H1 (cell line): ENCODE results near the gene CABLES2. TPM values are rescaled to one million over a fixed set of nuclear protein-coding genes. Genes with fewer than 3 reads are reported as not detected.

Experiments
- CTCF ChIA-PET: fragments of 300-600 bp; sonication (Branson Sonifier 250); formaldehyde crosslinking; loops from one replicate; lab custom pipeline; 2021; ENCODE audit not compliant: partially characterized antibody; lab: Charles Lee
- POLR2A ChIA-PET: fragments of 300-600 bp; sonication (Branson Sonifier 250); formaldehyde crosslinking; loops from one replicate; lab custom pipeline; 2021; ENCODE audit warnings: inconsistent platforms; ENCODE audit not compliant: partially characterized antibody; lab: Charles Lee
- DNase-seq, 2 experiments: peaks; one replicate each; pipeline versions ENCODE4 v3.0.0 to v3.0.0-alpha.2; 2010 to 2022; ENCODE audit warnings: low spot score in 2 of 2, low read depth in 1 of 2, mixed read lengths in 1 of 2
- FAIRE-seq: peaks from 2 replicates; lab custom pipeline; 2011; peaks lifted over from hg19 to GRCh38; lab: Jason Lieb, UNC
- H2AFZ ChIP-seq: 2 replicates; pipeline ENCODE4 v1.8.1; 2012; ENCODE audit warnings: low read length, inconsistent platforms
- H2AK5ac ChIP-seq: 2 replicates; pipeline ENCODE4 v1.6.1; 2013; ENCODE audit warnings: low read depth, low read length
- H2BK120ac ChIP-seq: replicated peaks from 2 replicates; pipeline ENCODE3; 2013; ENCODE audit warnings: low read depth, low read length, inconsistent platforms
- H2BK12ac ChIP-seq: 2 replicates; pipeline ENCODE4 v1.6.1; 2013; ENCODE audit warnings: low read depth, low read length
- H2BK15ac ChIP-seq: 2 replicates; pipeline ENCODE4 v1.6.1; 2013; ENCODE audit warnings: low read length
- H2BK20ac ChIP-seq: 2 replicates; pipeline ENCODE4 v1.6.1; 2013; ENCODE audit warnings: low read length
- H2BK5ac ChIP-seq: 2 replicates; pipeline ENCODE4 v1.6.1; 2013; ENCODE audit warnings: low read depth, low read length
- H3K14ac ChIP-seq: 2 replicates; pipeline ENCODE4 v1.6.1; 2013; ENCODE audit warnings: inconsistent platforms; ENCODE audit not compliant: insufficient read length
- H3K18ac ChIP-seq: 2 replicates; pipeline ENCODE4 v1.6.1; 2013; ENCODE audit warnings: low read length; ENCODE audit errors: extremely low read depth
- H3K23ac ChIP-seq: 2 replicates; pipeline ENCODE4 v1.6.1; 2013; ENCODE audit warnings: inconsistent platforms; ENCODE audit not compliant: insufficient read length
- H3K23me2 ChIP-seq: 2 replicates; pipeline ENCODE4 v1.6.1; 2013; ENCODE audit warnings: low read depth, low read length
- H3K27ac ChIP-seq: 2 replicates; pipeline ENCODE4 v1.6.1; 2011; ENCODE audit warnings: low read depth, low read length, inconsistent platforms
- H3K27me3 ChIP-seq, 4 experiments: replicated peaks in 1 of 4; 1 replicate in 1 of 4; 2 replicates in 3 of 4; pipeline versions ENCODE4 v1.6.1 to v1.8.1; 2011 to 2013; ENCODE audit warnings: low read length in 3 of 4, mild to moderate bottlenecking in 3 of 4, inconsistent platforms in 2 of 4, mixed read lengths in 2 of 4, moderate library complexity in 1 of 4; ENCODE audit not compliant: control insufficient read depth in 3 of 4, insufficient read depth in 3 of 4; ENCODE audit errors: extremely low read depth in 1 of 4
- H3K36me3 ChIP-seq, 4 experiments: 2 replicates each; pipeline versions ENCODE4 v1.6.1 to v1.8.1; 2011 to 2013; ENCODE audit warnings: mild to moderate bottlenecking in 4 of 4, low read length in 3 of 4, moderate library complexity in 2 of 4, control low read depth in 1 of 4, inconsistent platforms in 1 of 4; ENCODE audit not compliant: insufficient read depth in 4 of 4, control insufficient read depth in 2 of 4
- H3K4ac ChIP-seq: replicated peaks from 2 replicates; pipeline ENCODE3; 2013; ENCODE audit warnings: low read length, low read depth, mixed read lengths, inconsistent platforms; ENCODE audit not compliant: insufficient read length
- H3K4me1 ChIP-seq, 4 experiments: replicated peaks in 1 of 4; 1 replicate in 1 of 4; 2 replicates in 3 of 4; pipeline versions ENCODE4 v1.6.1 to v1.8.1; 2011 to 2013; ENCODE audit warnings: low read length in 3 of 4, inconsistent platforms in 2 of 4, mixed read lengths in 1 of 4; ENCODE audit not compliant: insufficient read depth in 4 of 4, control insufficient read depth in 3 of 4
- H3K4me2 ChIP-seq, 2 experiments: 2 replicates each; pipeline versions ENCODE4 v1.6.1 to v1.8.1; 2011 to 2013; ENCODE audit warnings: low read depth in 2 of 2, low read length in 2 of 2, control low read depth in 1 of 2, inconsistent platforms in 1 of 2, mild to moderate bottlenecking in 1 of 2; ENCODE audit not compliant: insufficient read depth in 1 of 2
- H3K4me3 ChIP-seq, 4 experiments: fragments of 200-600, 300-600 bp in 1 of 4; sonication (generic), shearing (Covaris generic), sonication (Bioruptor Twin) in 1 of 4; 2 replicates each; pipeline versions ENCODE4 v1.5.1 to v1.8.1; 2011 to 2016; ENCODE audit warnings: low read length in 4 of 4, low read depth in 3 of 4, control low read depth in 2 of 4, inconsistent platforms in 2 of 4, mild to moderate bottlenecking in 2 of 4, mixed read lengths in 1 of 4, moderate library complexity in 1 of 4; ENCODE audit not compliant: insufficient read depth in 2 of 4; ENCODE audit errors: extremely low read depth in 1 of 4
- H3K56ac ChIP-seq: replicated peaks from 2 replicates; pipeline ENCODE3; 2013; ENCODE audit warnings: low read depth, mild to moderate bottlenecking, mixed read lengths, low read length, inconsistent platforms; ENCODE audit not compliant: insufficient read length
- H3K79me1 ChIP-seq: 2 replicates; pipeline ENCODE4 v1.6.1; 2013; ENCODE audit warnings: low read depth, low read length, control low read depth
- H3K79me2 ChIP-seq, 2 experiments: 2 replicates each; pipeline versions ENCODE4 v1.6.1 to v1.8.1; 2012 to 2013; ENCODE audit warnings: low read length in 2 of 2, mild to moderate bottlenecking in 2 of 2, inconsistent platforms in 1 of 2; ENCODE audit not compliant: insufficient read depth in 2 of 2, control insufficient read depth in 1 of 2
- H3K9ac ChIP-seq, 4 experiments: replicated peaks in 1 of 4; 1 replicate in 1 of 4; 2 replicates in 3 of 4; pipeline versions ENCODE4 v1.6.1 to v1.8.1; 2011 to 2013; ENCODE audit warnings: low read depth in 3 of 4, low read length in 3 of 4, control low read depth in 2 of 4, mild to moderate bottlenecking in 2 of 4, moderate library complexity in 2 of 4, inconsistent platforms in 1 of 4; ENCODE audit errors: extremely low read depth in 1 of 4
- H3K9me3 ChIP-seq, 2 experiments: 2 replicates each; pipeline versions ENCODE4 v1.6.1 to v1.8.1; 2012 to 2013; ENCODE audit warnings: mild to moderate bottlenecking in 2 of 2, moderate library complexity in 2 of 2, control low read depth in 1 of 2, inconsistent platforms in 1 of 2, low read depth in 1 of 2, low read length in 1 of 2, mixed read lengths in 1 of 2; ENCODE audit not compliant: insufficient read depth in 2 of 2
- H4K20me1 ChIP-seq, 2 experiments: replicated peaks in 1 of 2; 2 replicates each; pipeline versions ENCODE3 to v1.8.1; 2011 to 2013; ENCODE audit warnings: inconsistent platforms in 2 of 2, low read length in 2 of 2, mild to moderate bottlenecking in 1 of 2; ENCODE audit not compliant: insufficient read depth in 2 of 2, control insufficient read depth in 1 of 2
- H4K5ac ChIP-seq: 2 replicates; pipeline ENCODE4 v1.6.1; 2013; ENCODE audit warnings: low read length, low read depth, mixed read lengths, inconsistent platforms; ENCODE audit not compliant: insufficient read length
- H4K8ac ChIP-seq: 2 replicates; pipeline ENCODE4 v1.8.0; 2013; ENCODE audit warnings: mild to moderate bottlenecking, moderate library complexity, low read length, inconsistent platforms; ENCODE audit not compliant: insufficient read depth; ENCODE audit errors: extremely low read depth
- H4K91ac ChIP-seq: replicated peaks from 2 replicates; pipeline ENCODE3; 2013; ENCODE audit warnings: low read length, mixed read lengths, inconsistent platforms; ENCODE audit not compliant: insufficient read length
- HDAC2 ChIP-seq, 2 experiments: fragments of 300-600 bp in 1 of 2; sonication (generic) in 1 of 2; IDR thresholded peaks; 2 replicates each; pipeline ENCODE4 v1.6.1; 2011 to 2012; ENCODE audit warnings: low read depth in 2 of 2, low read length in 2 of 2, mild to moderate bottlenecking in 2 of 2, moderate library complexity in 2 of 2, borderline replicate concordance in 1 of 2, inconsistent platforms in 1 of 2
- KDM4A ChIP-seq: IDR thresholded peaks from one replicate; pipeline ENCODE4 v1.7.1; 2012; ENCODE audit warnings: low read depth, mild to moderate bottlenecking, moderate library complexity, low read length, inconsistent platforms; ENCODE audit not compliant: severe bottlenecking
- MAX ChIP-seq: IDR thresholded peaks from 2 replicates; pipeline ENCODE4 v1.6.1; 2012; ENCODE audit warnings: inconsistent platforms
- WGBS, 2 experiments: shearing (Covaris generic) in 1 of 2; methylation state at CpG; one replicate each; pipeline versions ENCODE4 v1.1.6 to v1.1.7; 2013 to 2015; ENCODE audit warnings: low lambda C conversion rate in 2 of 2, mixed read lengths in 2 of 2, inconsistent platforms in 1 of 2, low coverage in 1 of 2, missing lambda C conversion rate in 1 of 2; ENCODE audit not compliant: insufficient replicate concordance in 2 of 2, insufficient coverage in 1 of 2, insufficient read length in 1 of 2; ENCODE audit errors: extremely low coverage in 1 of 2, missing lambda C conversion rate in 1 of 2; 5-methylcytosine and 5-hydroxymethylcytosine counted together
- polyA plus RNA-seq, 7 experiments: library from polyadenylated mRNA; depleted of rRNA in 3 of 7; stranded (reverse) in 5 of 7; unstranded in 2 of 7; fragments of >200 nt in 5 of 7; fragments of 200-250 nt in 2 of 7; gene quantifications; 1 replicate in 5 of 7; 2 replicates in 1 of 7; 4 replicates in 1 of 7; pipeline versions ENCODE4 v1.2.1 to v1.2.3, GENCODE V29; 2011 to 2013; ENCODE audit warnings: missing spikeins in 2 of 7, mixed read lengths in 2 of 7
- total RNA-seq: library from RNA; stranded (reverse); fragmentation: NEBNext Ultra II Directional; extraction: Animal tissue kit (Norgen Biotek cat#: 25700); gene quantifications from 2 replicates; pipeline ENCODE4 v1.2.1, GENCODE V29; 2021

CABLES2 gene
- total and polyA plus RNA-seq, 2 of the 8 experiments (the other 6 are each of a cell fraction or from before 2014, with no cell fraction given), result 8.0 to 8.8 TPM

- no peak overlapping the region for H4K8ac ChIP-seq
- peaks cover 0 to 8% of the 10 kb centered on the region in 2 experiments for H4K20me1 ChIP-seq
- H3K36me3 ChIP-seq, result no peaks in the 10 kb centered on the region; a peak in 1 of 8 replicates
- peaks cover 0 to 3% (median 0%) of the 10 kb centered on the region in 4 experiments; a peak in 1 of 7 replicates for H3K4me1 ChIP-seq
- H2AFZ ChIP-seq, result no peak overlapping the region
- no peaks in the 10 kb centered on the region for H3K27me3 ChIP-seq
- no peaks in the 10 kb centered on the region for H3K23me2 ChIP-seq
- H3K18ac ChIP-seq, result no peak overlapping the region
- H3K9me3 ChIP-seq, result no peaks in the 10 kb centered on the region
- no peak overlapping the region for H4K91ac ChIP-seq
- 93% methylated on average over 26 of the region's 43 CpGs; no CpG with 5 or more reads in 1 of the 2 experiments for WGBS, 2 experiments
- H3K4me3 ChIP-seq, result no peak overlapping the region
- no peaks in the 10 kb centered on the region for H3K79me2 ChIP-seq
- H3K4me2 ChIP-seq, result no peak overlapping the region
- H3K4ac ChIP-seq, result no peak overlapping the region
- H2BK20ac ChIP-seq, result no peak overlapping the region
- H2BK5ac ChIP-seq, result no peak overlapping the region
- TF ChIP-seq HDAC2 (IDR thresholded peaks at IDR 0.05; ENCODE audit: borderline replicate concordance in 1 of 2, low read depth in 2 of 2, low read length in 2 of 2) (no peak), MAX (no peak), KDM4A (no peak)
- TF ChIP-seq, all 59 proteins: peak for 0
- FAIRE-seq (no peak), DNase-seq (no peak)
- CTCF ChIA-PET, result interaction anchor here (2.7 kb wide), 1 partner anchor 83 kb away, joined by 9 read pairs; no protein-coding TSS in a partner anchor
- Histone ChIP-seq H3K23ac (no peak overlapping the region), H3K56ac (no peak overlapping the region), H2AK5ac (no peak overlapping the region), H3K27ac (no peak overlapping the region), H4K5ac (no peak overlapping the region), H3K79me1 (no peaks in the 10 kb centered on the region), H2BK15ac (no peak overlapping the region), H3K9ac (no peak overlapping the region), H2BK12ac (no peak overlapping the region), H3K14ac (no peak overlapping the region), H2BK120ac (no peak overlapping the region)
- POLR2A ChIA-PET, result interaction anchor here (1.2 kb wide), 1 partner anchor 8 kb away, joined by 3 read pairs; no protein-coding TSS in a partner anchor
These were observed 9.9 kb upstream of the CABLES2 start for GRCh38 chr20:62416651-62417637.
